HG02884 (cell line): Measurements from ENCODE around the gene EP400.

ENCODE experiments used
- ATAC-seq: cut with Tn5 transposase; IDR thresholded peaks from one replicate; pipeline ENCODE4 v1.9.1; 2021; ENCODE audit warnings: mild to moderate bottlenecking, moderate library complexity; ENCODE audit not compliant: unreplicated experiment

The EP400 gene

GRCh38 chr12:132014915-132015280 lies 65.2 kb downstream of the EP400 start:
- ATAC-seq = no peak

DNA sequence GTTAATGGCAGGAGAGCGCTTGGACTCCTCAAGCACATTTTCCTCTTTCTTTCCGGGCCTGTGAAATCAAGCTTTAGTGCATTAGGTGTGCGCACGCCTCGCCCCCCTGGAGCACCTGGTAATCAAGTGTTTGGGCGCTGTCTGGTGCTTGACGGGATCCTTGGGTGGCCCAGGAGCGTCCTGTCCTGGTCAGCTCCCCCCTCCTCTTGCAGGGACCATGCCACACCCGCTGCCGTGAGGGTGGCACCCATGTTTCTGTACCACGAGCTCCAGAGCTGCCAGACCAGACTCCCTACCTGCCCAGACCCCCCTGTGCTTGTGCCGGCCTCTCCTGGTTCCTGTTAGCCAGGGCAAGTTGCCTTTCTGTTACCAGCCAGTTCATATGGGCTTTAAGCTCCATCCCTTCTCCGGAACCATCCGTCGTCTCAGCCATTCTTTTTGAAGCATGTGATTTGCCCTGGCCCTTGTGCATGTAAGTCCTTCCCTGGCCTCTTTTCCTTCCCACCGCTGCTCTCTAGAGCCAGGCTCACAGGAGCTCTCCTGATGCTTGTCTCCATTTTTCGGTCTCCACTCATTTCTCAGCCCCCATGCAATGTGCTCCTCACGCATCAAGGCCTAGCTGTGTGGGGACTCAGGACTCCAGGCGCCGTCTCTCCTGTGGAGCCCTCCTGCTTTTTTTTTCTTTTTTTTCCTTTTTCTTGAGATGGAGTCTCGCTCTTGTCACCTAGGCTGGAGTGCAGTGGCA lies 66.1 kb downstream of the EP400 start:
- no peak for ATAC-seq

- no peak for ATAC-seq
Measured at GRCh38 chr12:132018193-132018916, 68.6 kb downstream of the EP400 start.

- no peak for ATAC-seq
Measured at GRCh38 chr12:132019891-132020290, 70.1 kb downstream of the EP400 start.

- ATAC-seq = no peak
Measured at GRCh38 chr12:132020292-132020691, 70.5 kb downstream of the EP400 start.

- ATAC-seq = no peak
Measured at GRCh38 chr12:132021031-132021871, 71.5 kb downstream of the EP400 start.

DNA sequence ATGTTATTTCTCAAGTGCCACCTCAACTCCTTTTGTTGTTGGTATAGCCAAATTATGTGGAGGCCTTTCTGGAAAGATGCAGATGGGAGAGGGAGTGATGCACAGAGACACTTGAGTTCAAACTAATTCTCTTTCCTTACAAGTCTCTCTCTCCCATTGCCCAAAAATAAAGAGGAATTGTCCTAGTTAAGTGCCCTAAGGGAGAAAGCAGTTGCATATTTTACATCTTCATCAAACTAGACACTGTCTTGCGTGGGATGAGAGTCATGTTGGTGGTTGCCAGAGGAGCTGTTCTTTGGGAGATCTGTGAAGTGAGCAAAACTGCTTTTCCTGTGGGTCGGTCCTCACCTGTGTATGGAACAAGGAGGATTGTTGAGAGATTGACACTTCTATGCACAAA lies 72.2 kb downstream of the EP400 start:
- ATAC-seq = no peak

DNA sequence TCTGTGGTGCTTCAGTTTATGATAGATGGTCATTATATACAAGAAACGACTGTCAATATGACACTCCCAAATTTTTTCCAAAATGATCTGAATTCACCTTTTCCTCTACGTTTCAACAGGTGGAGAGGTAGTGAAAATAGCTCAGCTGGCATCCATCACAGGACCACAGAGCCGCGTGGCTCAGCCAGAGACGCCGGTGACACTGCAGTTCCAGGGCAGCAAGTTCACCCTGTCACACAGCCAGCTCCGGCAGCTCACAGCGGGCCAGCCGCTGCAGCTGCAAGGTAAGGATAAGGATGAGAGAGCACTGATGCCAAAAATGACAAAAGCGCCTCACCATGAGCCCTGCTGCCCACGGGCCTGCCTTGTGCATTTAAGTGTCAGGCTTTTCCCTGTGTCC lies 73.9 kb downstream of the EP400 start:
- ATAC-seq = no peak

GRCh38 chr12:132024758-132025157 lies 75.0 kb downstream of the EP400 start:
- ATAC-seq = no peak

- ATAC-seq = no peak
Measured at GRCh38 chr12:132025526-132025925, 75.8 kb downstream of the EP400 start.

DNA sequence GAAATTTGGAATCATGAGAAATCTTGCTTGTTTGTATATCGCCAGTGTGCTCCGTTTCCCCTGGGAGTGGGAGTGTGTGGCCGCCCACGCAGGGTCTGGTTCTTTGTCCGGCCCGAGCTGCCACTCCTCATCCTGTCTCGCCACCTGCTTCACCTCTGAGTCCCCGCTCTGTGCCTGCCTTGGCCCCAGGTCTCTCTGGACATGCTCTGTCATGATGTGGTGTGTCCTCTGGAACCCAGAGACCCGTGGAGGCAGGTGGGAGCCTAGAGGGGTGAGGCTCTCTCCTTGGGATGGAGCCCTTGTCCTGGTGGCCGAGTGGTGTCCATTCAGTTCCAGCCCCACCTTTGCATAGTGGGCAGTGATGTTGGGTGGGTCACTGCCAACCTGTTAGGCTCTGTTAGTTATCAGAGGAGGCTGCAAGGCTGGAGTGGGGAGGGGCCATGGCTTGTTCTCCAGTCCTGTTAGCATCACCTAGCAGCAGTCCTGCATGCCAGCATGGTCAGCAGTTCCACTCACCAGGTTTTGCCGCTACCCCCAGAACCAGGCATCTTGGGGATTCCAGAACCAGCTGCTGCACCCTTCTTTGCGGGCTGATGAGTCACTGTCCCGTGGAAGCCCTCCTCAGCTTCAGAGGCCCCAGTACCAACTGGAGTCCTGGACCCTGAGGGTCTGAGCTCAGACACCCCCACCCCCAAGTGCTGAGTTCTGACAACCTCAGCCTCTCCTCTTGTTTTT lies 76.5 kb downstream of the EP400 start:
- ATAC-seq = no peak

DNA sequence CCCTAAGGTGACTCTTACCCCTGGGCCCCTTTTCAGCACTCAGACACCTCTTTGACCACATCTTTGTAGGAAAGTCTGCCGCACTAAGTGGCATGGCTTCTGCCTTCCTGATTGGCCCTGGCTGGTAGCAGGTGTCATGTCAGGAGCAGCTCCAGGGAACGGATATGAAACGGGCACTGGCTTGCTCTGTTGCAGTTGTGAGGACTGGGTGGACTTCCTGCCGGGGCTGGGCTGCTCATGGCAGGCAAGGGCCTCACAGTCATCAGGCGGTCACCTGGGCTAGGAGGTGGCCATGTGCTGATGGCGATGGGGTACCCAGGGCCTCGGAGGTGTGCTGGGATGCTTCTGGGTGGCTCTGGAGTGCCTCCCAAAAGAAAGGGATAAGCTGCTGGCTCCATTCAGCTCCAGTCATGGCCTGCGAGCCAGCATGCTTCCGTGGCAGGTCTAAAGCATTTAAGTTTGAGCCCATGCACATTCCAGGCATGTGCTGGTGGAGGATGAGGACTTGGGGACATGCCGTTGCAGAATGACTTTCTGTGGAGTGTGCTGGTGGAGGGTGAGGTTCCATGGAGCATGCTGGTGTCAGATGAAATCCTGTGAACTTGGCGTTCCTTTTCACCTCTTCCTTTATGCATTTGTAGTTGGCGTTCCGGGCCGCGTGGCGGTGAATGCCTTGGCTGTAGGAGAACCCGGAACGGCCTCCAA lies 77.2 kb downstream of the EP400 start:
- ATAC-seq = no peak

DNA sequence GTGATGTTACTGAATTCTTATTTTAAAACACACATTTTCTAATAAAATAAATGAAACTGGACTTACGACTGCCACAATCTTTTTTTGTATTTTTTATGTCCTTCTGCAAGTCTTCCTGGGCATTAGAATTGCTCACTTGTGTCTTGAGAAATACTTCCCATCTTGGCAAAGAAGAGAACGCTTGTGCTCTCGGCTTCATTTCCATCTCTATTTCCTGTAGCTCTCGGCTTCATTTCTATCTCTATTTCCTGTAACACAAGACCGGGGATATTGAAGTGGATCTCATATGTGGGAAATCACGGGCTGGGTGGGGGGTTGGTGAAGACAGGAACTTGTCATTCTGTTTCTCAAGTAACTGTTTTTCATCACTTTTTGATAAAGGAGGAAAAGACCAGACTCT lies 77.9 kb downstream of the EP400 start:
- no peak for ATAC-seq

GRCh38 chr12:132028111-132028510 lies 78.4 kb downstream of the EP400 start:
- ATAC-seq = no peak

DNA sequence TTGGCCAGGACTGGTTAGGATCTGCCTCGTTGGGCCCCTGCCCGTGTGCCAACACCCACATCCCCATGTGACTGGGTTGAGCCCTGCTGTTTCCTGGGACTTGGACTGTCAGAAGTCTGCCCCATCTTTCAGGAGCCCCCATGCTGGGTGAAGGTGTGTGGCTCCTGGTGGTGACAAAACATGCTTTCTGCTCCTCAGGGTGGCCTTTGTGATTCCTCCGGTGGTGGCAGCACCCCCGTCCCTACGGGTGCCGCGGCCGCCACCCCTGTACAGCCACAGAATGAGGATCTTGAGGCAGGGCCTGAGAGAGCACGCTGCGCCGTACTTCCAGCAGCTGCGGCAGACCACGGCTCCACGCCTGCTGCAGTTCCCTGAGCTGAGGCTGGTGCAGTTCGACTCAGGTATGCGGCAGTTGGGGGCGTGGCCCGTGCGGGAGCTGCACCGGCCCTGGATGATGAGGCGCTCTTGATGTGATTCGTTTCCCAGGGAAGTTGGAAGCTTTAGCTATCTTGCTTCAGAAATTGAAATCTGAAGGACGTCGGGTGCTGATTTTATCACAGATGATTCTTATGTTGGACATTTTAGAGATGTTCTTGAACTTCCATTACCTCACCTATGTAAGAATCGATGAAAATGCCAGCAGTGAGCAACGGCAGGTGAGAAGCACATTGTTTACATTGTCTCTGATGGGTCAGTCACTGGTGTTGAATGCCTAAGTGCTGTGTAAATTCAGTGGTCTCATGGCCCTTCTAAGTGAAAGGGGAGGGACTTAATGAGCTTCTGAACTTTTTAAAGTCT lies 80.0 kb downstream of the EP400 start:
- no peak for ATAC-seq

DNA sequence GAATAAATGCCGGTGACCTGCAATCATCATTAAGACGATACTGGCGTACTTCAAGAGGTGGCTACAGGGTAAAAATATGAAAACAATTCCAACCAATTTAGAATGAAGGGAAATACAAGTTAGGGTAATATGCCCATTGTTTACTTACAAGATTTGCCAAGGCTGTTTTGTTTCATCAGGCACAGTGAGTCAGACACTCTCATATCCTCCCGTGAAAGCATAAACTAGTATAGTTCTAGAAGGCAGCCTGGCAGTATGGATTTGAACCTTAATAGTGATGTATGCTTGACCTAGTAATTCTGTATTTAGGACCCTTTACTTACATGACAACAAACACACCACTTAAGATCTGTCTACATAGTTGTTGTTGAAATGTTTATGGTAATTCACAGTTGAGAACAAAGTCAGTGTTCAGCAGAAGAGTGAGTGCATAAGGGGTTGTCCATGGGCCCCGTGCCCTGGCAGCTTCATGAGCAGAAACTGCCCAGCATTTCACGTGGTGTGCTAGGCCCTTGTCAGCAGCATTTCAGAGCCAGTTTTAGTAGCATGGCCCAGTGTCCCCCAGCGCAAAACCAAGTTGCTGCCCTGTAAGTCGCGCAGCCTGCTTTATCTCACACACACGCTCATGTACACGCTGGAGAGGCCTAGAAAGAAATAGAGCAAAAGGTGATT lies 80.8 kb downstream of the EP400 start:
- no peak for ATAC-seq

DNA sequence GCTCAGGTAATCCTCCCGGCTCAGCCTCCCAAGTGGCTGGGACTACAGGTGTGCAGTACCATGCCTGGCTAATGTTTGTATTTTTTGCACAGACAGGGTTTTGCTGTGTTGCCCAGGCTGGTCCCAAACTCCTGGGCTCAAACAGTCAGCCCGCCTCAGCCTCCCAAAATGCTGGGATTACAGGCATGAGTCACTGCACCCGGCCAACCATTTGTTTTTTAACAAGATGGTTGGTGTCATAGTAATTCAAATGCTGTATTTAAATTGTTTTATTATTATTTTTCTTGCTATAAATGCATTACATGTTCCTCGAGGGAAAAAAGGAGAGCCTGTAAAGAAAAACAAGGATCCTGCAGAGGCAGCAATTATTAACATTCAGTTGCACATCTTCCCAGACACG lies 83.9 kb downstream of the EP400 start:
- ATAC-seq = no peak

- no peak for ATAC-seq
Measured at GRCh38 chr12:132036063-132036683, 86.4 kb downstream of the EP400 start.
